Suppressor macrophage (primary cell): Measurements from ENCODE around the gene TBP.
"Not testable (repeated sequence)": the region's sequence is repeated elsewhere in the genome, so short reads cannot be mapped to it uniquely, and the experiment has no call there.

Experiments
- DNase-seq, 4 experiments: peaks; one replicate each; pipeline ENCODE4 v3.0.0-alpha.2; 2020 to 2022

Gene TBP

GRCh38 chr6:170536671-170537070, 17.5 kb upstream of the TBP start:
- DNase-seq: no peak

- DNase-seq: no peak
Observed at GRCh38 chr6:170537329-170537728, 16.8 kb upstream of the TBP start.

- no peak for DNase-seq
Observed at GRCh38 chr6:170542031-170542719, 12.0 kb upstream of the TBP start.

- no peak for DNase-seq
Observed at GRCh38 chr6:170545405-170545804, 8.8 kb upstream of the TBP start.

DNA sequence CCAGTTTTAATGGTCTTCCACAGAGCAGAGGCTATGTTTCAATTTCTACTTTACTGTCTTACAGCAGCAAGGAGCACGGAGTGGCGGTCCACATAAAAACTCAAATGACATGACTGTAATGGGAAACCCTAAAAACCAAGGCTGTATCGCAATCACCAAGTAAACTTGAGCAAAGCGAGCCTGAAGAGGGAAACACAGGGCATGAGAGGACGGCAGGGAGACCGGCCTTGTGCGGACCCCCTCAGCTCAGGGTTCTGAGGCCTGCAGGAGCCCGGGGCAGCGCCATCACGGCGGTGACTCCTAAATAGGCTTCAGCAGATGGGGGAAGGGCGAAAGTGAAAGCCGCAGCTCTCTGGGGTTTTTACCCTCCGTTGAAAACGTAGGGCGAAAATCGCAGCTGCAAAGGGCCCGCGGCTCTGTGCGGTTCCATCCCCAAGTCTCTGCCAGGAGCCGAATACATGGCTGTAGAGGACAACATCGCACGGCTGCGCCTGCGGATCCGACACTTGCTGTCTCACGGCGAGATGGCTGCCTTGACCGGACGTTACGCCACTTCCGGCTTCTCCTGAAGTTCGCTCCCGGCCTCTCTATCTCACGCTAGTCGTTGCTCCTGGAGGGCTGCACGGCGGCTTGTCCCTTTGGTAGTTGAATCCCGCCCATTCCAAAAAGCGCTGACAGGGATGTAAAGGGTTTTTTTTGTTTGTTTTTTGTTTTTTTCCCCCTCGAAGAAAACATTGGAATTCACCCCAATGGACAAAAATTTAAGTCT, 1.2 kb upstream of the TBP start, which contains the start of gene PSMB1:
PSMB1 (minus strand) TSS at position 543 of the 769 bp plus-strand sequence; CDS start at position 478, 65 bp downstream.
- DNase-seq: peak; percentile 95 to 98 (median 97)

- DNase-seq: peak; percentile 52 to 65 (median 62)
Observed at GRCh38 chr6:170553534-170554012, 596 bp upstream of the TBP start.

GRCh38 chr6:170554796-170555137, 598 bp downstream of the TBP start:
- no peak for DNase-seq

GRCh38 chr6:170555305-170555704, 1.1 kb downstream of the TBP start:
- no peak for DNase-seq

DNA sequence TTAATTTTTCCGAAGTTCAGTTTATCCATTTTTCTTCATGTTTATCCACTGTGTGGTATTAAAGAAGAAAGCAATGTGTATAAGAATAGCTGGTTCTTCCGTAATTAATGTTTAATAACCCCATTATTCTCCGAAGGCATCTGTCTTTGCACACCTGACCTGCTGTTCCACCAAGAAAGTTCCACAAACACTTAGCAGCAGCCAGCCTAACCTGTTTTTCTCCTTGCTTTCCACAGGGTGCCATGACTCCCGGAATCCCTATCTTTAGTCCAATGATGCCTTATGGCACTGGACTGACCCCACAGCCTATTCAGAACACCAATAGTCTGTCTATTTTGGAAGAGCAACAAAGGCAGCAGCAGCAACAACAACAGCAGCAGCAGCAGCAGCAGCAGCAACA, 7.4 kb downstream of the TBP start:
- DNase-seq: no peak

GRCh38 chr6:170564936-170565530, 10.9 kb downstream of the TBP start:
- no peak for DNase-seq

GRCh38 chr6:170572704-170573466, 18.7 kb downstream of the TBP start:
- DNase-seq: no peak

DNA sequence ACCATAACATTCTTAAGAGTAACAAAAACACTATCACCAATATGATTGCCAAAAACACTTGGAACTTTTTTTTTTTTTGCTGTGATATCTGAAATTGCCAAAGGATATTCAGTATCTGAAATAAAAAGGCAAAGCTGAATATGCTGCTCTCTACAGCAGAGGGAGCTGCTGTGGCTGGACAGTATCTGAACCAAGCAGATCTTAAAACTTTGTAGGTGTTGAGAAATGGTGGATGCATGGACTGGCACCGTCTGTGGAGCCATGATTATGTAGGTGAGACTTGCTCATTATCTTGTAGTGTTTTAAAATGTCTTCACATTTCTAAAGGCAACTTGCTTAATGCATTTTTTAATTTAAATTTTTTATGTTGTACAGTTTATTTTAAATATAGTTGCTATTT, 21.1 kb downstream of the TBP start:
- no peak for DNase-seq

- DNase-seq: no peak
Observed at GRCh38 chr6:170578909-170579308, 24.7 kb downstream of the TBP start.

GRCh38 chr6:170583756-170584180, 29.6 kb downstream of the TBP start:
- DNase-seq: no peak

- DNase-seq: peak; percentile 93 to 97 (median 97)
Observed at GRCh38 chr6:170584181-170584953, 30.2 kb downstream of the TBP start, which contains the start of gene PDCD2. Gene PDCD2, minus strand, starts transcription at chr6:170584637. Its CDS starts 56 bp downstream, at chr6:170584581.

DNA sequence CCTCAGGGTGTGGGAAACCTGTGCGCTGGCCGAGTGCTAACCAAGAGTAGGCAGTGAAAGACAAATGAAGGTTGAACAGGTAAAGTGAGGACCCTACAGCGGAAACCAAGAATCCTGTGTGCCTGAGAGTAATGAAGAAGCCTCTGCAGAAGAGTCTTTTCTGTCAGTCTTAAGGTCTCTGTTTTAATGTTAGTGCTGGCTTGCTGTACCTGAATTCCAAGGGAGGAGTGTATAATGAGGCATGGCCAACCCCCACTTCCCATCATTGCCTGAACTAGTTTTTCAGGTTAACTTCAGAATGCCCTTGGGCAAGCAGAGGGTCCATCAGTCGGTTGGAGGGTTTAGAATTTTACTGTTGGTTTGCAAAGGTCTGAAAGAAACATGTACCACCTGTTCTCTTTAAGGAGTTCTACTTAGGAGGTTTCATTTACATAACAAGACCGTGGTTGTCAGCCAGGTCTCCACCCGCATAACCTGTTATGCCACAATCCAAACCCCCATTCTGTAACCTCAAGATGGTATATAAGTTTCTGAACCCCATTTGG, 30.9 kb downstream of the TBP start:
- peak in 1 of 4 experiments; percentile 2 for DNase-seq

DNA sequence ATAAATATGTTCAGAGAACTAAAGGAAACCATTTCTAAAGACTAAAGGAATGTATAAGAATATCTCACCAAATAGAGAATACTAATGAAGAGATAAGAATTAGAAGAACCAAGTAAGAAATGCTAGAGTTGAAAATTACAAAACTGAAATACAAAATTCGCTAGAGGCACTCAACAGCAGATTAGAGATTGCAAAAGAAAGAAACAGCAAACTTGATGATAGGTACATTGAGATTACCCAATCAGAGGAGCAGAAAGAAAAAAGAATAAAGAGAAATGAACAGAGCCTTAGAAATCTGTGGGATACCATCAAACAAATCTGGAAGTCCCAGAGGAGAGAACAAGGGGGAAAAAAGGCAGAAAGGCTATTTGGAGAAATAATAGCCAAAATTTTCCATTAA, 36.6 kb downstream of the TBP start:
- DNase-seq: no peak

DNA sequence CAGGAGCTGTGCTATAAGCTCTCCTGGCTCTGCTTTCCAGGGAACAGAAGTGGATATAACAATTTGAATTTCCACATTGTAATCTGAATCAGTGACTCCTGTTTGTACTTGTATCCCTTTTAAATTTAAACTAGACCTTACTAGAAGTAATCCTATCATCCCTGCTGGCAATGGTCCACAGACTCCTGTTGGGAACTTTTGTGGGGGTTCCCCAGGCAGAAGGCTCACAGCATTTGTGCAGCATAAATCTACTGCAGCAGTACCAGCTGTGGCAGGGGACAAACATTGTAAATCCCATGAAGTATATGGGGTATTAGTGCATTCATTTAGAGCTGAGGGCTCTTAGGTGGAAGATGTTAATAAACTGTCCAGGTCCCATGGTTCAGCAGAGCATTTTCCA, 42.3 kb downstream of the TBP start:
- DNase-seq: no peak

DNA sequence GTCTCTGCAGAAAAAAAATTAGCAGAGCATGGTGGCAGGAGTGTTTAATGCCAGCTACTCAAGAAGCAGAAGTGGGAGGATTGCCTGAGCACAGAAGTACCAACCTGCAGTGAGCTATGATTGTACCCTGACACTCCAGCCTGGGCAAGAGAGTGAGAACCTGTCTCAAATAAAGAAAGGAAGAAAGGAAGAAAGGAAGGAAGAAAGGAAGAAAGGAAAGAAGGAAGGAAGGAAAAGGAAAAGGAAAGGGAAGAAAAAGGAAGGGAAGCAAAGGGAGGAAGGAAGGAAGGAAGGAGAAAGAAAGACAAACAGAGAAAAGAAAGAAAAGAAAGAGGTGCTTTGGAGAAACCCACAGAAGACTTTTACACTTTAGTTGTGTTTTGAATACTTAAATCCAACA, 43.1 kb downstream of the TBP start:
- DNase-seq: no peak

- no peak for DNase-seq
Observed at GRCh38 chr6:170605574-170606259, 51.5 kb downstream of the TBP start.

- DNase-seq: not testable (repeated sequence)
Observed at GRCh38 chr6:170609225-170609624, 55.1 kb downstream of the TBP start.
